Small intestine (tissue), 7 donors: ENCODE results near the gene PBOV1. TPM values are rescaled to one million over a fixed set of nuclear protein-coding genes. Genes with fewer than 3 reads are reported as not detected.
A peak's percentile ranks its signal among the peaks of the same experiment; 100 is the strongest.

ENCODE experiments used
- DNase-seq, 2 donors: peaks; one replicate each; pipeline versions ENCODE4 v3.0.0 to v3.0.0-alpha.2; 2013
- FAIRE-seq: peaks from 2 replicates; lab custom pipeline; 2012; peaks lifted over from hg19 to GRCh38; lab: Jason Lieb, UNC
- H3K27ac ChIP-seq, 3 donors: one replicate each; pipeline ENCODE4 v1.5.1; 2013; ENCODE audit warnings: low read length in 2 of 3, mild to moderate bottlenecking in 2 of 3, control low read depth in 1 of 3, inconsistent platforms in 1 of 3, low read depth in 1 of 3, moderate library complexity in 1 of 3
- H3K27me3 ChIP-seq, 3 donors: one replicate each; pipeline ENCODE4 v1.6.1; 2013; ENCODE audit warnings: low read length in 3 of 3, inconsistent platforms in 1 of 3; ENCODE audit not compliant: control insufficient read depth in 3 of 3, insufficient read depth in 3 of 3
- H3K36me3 ChIP-seq, 3 donors: one replicate each; pipeline ENCODE4 v1.6.1; 2013; ENCODE audit warnings: low read length in 3 of 3, inconsistent platforms in 1 of 3, low read depth in 1 of 3, mild to moderate bottlenecking in 1 of 3, moderate library complexity in 1 of 3; ENCODE audit not compliant: control insufficient read depth in 3 of 3, insufficient read depth in 2 of 3
- H3K4me1 ChIP-seq, 3 donors: one replicate each; pipeline ENCODE4 v1.6.1; 2013; ENCODE audit warnings: low read length in 2 of 3, inconsistent platforms in 1 of 3, low read depth in 1 of 3, mild to moderate bottlenecking in 1 of 3, moderate library complexity in 1 of 3; ENCODE audit not compliant: control insufficient read depth in 3 of 3, insufficient read depth in 2 of 3
- H3K4me3 ChIP-seq, 3 donors: one replicate each; pipeline ENCODE4 v1.5.1; 2013; ENCODE audit warnings: low read length in 3 of 3, control low read depth in 1 of 3, inconsistent platforms in 1 of 3, low read depth in 1 of 3, mild to moderate bottlenecking in 1 of 3, moderate library complexity in 1 of 3
- H3K9me3 ChIP-seq, 2 donors: one replicate each; pipeline ENCODE4 v1.6.1; 2013; ENCODE audit warnings: low read depth in 1 of 2, low read length in 1 of 2; ENCODE audit not compliant: control insufficient read depth in 2 of 2, insufficient read depth in 1 of 2
- WGBS, 3 donors: extraction: QIAGEN DNeasy Blood & Tissue Kit; methylation state at CpG; one replicate each; pipeline ENCODE4 v1.1.7; 2013; 5-methylcytosine and 5-hydroxymethylcytosine counted together
- polyA plus RNA-seq, 4 donors: library from polyadenylated mRNA; stranded (reverse) in 3 of 4; unstranded in 1 of 4; fragments of 200-250 nt in 3 of 4; fragments of 120-200 nt in 1 of 4; gene quantifications; one replicate each; pipeline versions ENCODE4 v1.2.1 to v1.2.3, GENCODE V29; 2013
- donor health status: healthy with polysubstance abuse.
- donor health status: control.
- donor health status: control.
- donor health status: Bipolar disorder and iron deficiency.
- donor health status: healthy.

PBOV1 gene
- polyA plus RNA-seq, 4 donors: 0.06 TPM; not detected in 3

GRCh38 chr6:138197570-138197969, 20.7 kb downstream of the PBOV1 start:
- H3K4me3 ChIP-seq: no peak overlapping the region
- no peak overlapping the region for H3K27ac ChIP-seq
- WGBS, 3 donors: 93 to 99% (median 93%) methylated on average over 7 of the region's 7 CpGs
- no peaks in the 10 kb centered on the region for H3K4me1 ChIP-seq
- H3K9me3 ChIP-seq: no peaks in the 10 kb centered on the region
- no peak for FAIRE-seq
- H3K27me3 ChIP-seq: no peaks in the 10 kb centered on the region
- no peak for DNase-seq
- no peaks in the 10 kb centered on the region for H3K36me3 ChIP-seq

- FAIRE-seq: no peak
These were observed 22.1 kb downstream of the PBOV1 start for GRCh38 chr6:138196122-138196738.

GRCh38 chr6:138194287-138194686, 24.0 kb downstream of the PBOV1 start:
- 28 to 58% (median 56%) methylated on average over 4 of the region's 4 CpGs for WGBS, 3 donors
- peak overlapping the region in 1 of 3 donors; percentile 13 for H3K27ac ChIP-seq
- FAIRE-seq: no peak

More at GRCh38 chr6:138196122-138196738, 22.1 kb downstream of the PBOV1 start:
- no peaks in the 10 kb centered on the region for H3K4me1 ChIP-seq
- H3K27ac ChIP-seq: no peak overlapping the region
- WGBS, 3 donors: 87 to 93% (median 88%) methylated on average over 3 of the region's 3 CpGs
- DNase-seq: no peak
- H3K4me3 ChIP-seq: no peak overlapping the region
- H3K27me3 ChIP-seq: no peaks in the 10 kb centered on the region
- no peaks in the 10 kb centered on the region for H3K36me3 ChIP-seq
- no peaks in the 10 kb centered on the region for H3K9me3 ChIP-seq

GRCh38 chr6:138188278-138188941, 29.9 kb downstream of the PBOV1 start:
- FAIRE-seq: no peak
- no peaks in the 10 kb centered on the region for H3K27me3 ChIP-seq
- no peaks in the 10 kb centered on the region for H3K36me3 ChIP-seq
- DNase-seq: peak; percentile 7 to 36
- H3K4me3 ChIP-seq: no peak overlapping the region
- no peaks in the 10 kb centered on the region for H3K9me3 ChIP-seq
- H3K27ac ChIP-seq: no peak overlapping the region
- peaks cover 0 to 8% (median 0%) of the 10 kb centered on the region in 3 donors for H3K4me1 ChIP-seq
- WGBS, 3 donors: 9 to 36% (median 23%) methylated on average over 5 of the region's 5 CpGs

More at GRCh38 chr6:138194287-138194686, 24.0 kb downstream of the PBOV1 start:
- H3K4me1 ChIP-seq: no peaks in the 10 kb centered on the region
- no peak overlapping the region for H3K4me3 ChIP-seq
- H3K36me3 ChIP-seq: no peaks in the 10 kb centered on the region
- DNase-seq: peak; percentile 30 to 46
- H3K27me3 ChIP-seq: no peaks in the 10 kb centered on the region
- no peaks in the 10 kb centered on the region for H3K9me3 ChIP-seq

- DNase-seq (no peak), FAIRE-seq (no peak)
- Histone ChIP-seq H3K27ac (no peak overlapping the region), H3K4me3 (no peak overlapping the region), H3K36me3 (no peaks in the 10 kb centered on the region), H3K9me3 (no peaks in the 10 kb centered on the region), H3K4me1 (peaks cover 0 to 8% (median 0%) of the 10 kb centered on the region in 3 donors), H3K27me3 (no peaks in the 10 kb centered on the region)
- WGBS, 3 donors: 89 to 94% (median 89%) methylated on average over 4 of the region's 4 CpGs
These were observed 31.1 kb downstream of the PBOV1 start for GRCh38 chr6:138187156-138187555.

GRCh38 chr6:138184230-138184629, 34.1 kb downstream of the PBOV1 start:
- Histone ChIP-seq H3K4me3 (no peak overlapping the region), H3K27ac (no peak overlapping the region), H3K36me3 (no peaks in the 10 kb centered on the region), H3K9me3 (no peaks in the 10 kb centered on the region), H3K27me3 (no peaks in the 10 kb centered on the region), H3K4me1 (peaks cover 0 to 8% (median 0%) of the 10 kb centered on the region in 3 donors)
- 80 to 88% (median 88%) methylated on average over 3 of the region's 3 CpGs for WGBS, 3 donors
- no peak for FAIRE-seq
- no peak for DNase-seq

- H3K9me3 ChIP-seq: no peaks in the 10 kb centered on the region
- FAIRE-seq (no peak), DNase-seq (no peak)
- no peak overlapping the region for H3K27ac ChIP-seq
- WGBS, 3 donors: 83 to 94% (median 84%) methylated on average over 4 of the region's 4 CpGs
- peaks cover 0 to 7% (median 0%) of the 10 kb centered on the region in 3 donors for H3K4me1 ChIP-seq
- no peaks in the 10 kb centered on the region for H3K36me3 ChIP-seq
- H3K27me3 ChIP-seq: no peaks in the 10 kb centered on the region
- no peak overlapping the region for H3K4me3 ChIP-seq
These were observed 34.5 kb downstream of the PBOV1 start for GRCh38 chr6:138183790-138184134.

GRCh38 chr6:138182939-138183789, 35.1 kb downstream of the PBOV1 start:
- no peak for FAIRE-seq
- 69 to 77% (median 74%) methylated on average over 8 of the region's 8 CpGs for WGBS, 3 donors
- Histone ChIP-seq H3K36me3 (no peaks in the 10 kb centered on the region), H3K27me3 (no peaks in the 10 kb centered on the region), H3K27ac (no peak overlapping the region), H3K4me3 (no peak overlapping the region), H3K9me3 (peaks cover 0 to under 1% of the 10 kb centered on the region in 2 donors), H3K4me1 (peaks cover 0 to 3% (median 0%) of the 10 kb centered on the region in 3 donors)
- no peak for DNase-seq
